GM12878 (cell line): ENCODE results near the gene CDK5R2. TPM values are rescaled to one million over a fixed set of nuclear protein-coding genes. Genes with fewer than 3 reads are reported as not detected.

Experiments used
- ATAC-seq: fragments of 200-7000 bp; cut with Tn5 transposase; 3 replicates; pipeline ENCODE4 v1.9.1; 2020; ENCODE audit warnings: mild to moderate bottlenecking, moderate library complexity
- BruUV-seq: library from RNA; stranded (reverse); fragments of 400-500 nt; replicated peaks from 2 replicates; lab custom pipeline; 2021; lab: Mats Ljungman, UMichigan
- CTCF ChIA-PET: fragments of 300-600 bp; sonication (Branson Sonifier 250); formaldehyde crosslinking; extraction: SDS; loops from one replicate; lab custom pipeline; 2021; ENCODE audit warnings: inconsistent platforms; lab: Yijun Ruan, JAX
- POLR2A ChIA-PET: fragments of 350-600 bp; formaldehyde crosslinking; extraction: SDS; loops from one replicate; lab custom pipeline; 2021; ENCODE audit warnings: inconsistent platforms; lab: Charles Lee
- RAD21 ChIA-PET: fragments of 300-600 bp; sonication (Branson Sonifier 250); formaldehyde crosslinking; loops from one replicate; lab custom pipeline; 2023; ENCODE audit warnings: antibody characterized with exemption; ENCODE audit not compliant: unreplicated experiment; lab: Charles Lee
- SMC1A ChIA-PET: fragments of 300-600 bp; sonication (Branson Sonifier 250); formaldehyde crosslinking; loops from one replicate; lab custom pipeline; 2023; ENCODE audit not compliant: unreplicated experiment, uncharacterized antibody; lab: Charles Lee
- DNase-seq: peaks from one replicate; pipeline ENCODE4 v3.0.0-alpha.2; 2011; ENCODE audit warnings: low read depth, low spot score
- FAIRE-seq: peaks from 3 replicates; lab custom pipeline; 2011; peaks lifted over from hg19 to GRCh38; lab: Jason Lieb, UNC
- H2AFZ ChIP-seq: 2 replicates; pipeline ENCODE4 v1.6.0; 2011; ENCODE audit warnings: low read depth, low read length, control low read depth; ENCODE audit not compliant: control insufficient read depth
- H3K27ac ChIP-seq: 2 replicates; pipeline ENCODE4 v1.5.1; 2011; ENCODE audit warnings: control low read depth; ENCODE audit not compliant: control insufficient read depth, insufficient read depth
- H3K27me3 ChIP-seq, 2 experiments: replicated peaks in 1 of 2; 2 replicates each; pipeline versions ENCODE4 v1.6.0 to v1.6.1; 2011; ENCODE audit warnings: low read length in 1 of 2; ENCODE audit not compliant: control insufficient read depth in 2 of 2, insufficient read depth in 2 of 2
- H3K36me3 ChIP-seq, 2 experiments: 2 replicates each; pipeline ENCODE4 v1.5.1; 2011; ENCODE audit warnings: low read length in 1 of 2; ENCODE audit not compliant: control insufficient read depth in 2 of 2, insufficient read depth in 2 of 2
- H3K4me1 ChIP-seq: 2 replicates; pipeline ENCODE4 v1.6.1; 2011; ENCODE audit warnings: mild to moderate bottlenecking, low read length, moderate library complexity, mixed read lengths; ENCODE audit not compliant: control insufficient read depth, insufficient read depth
- H3K4me2 ChIP-seq: 2 replicates; pipeline ENCODE4 v1.6.0; 2011; ENCODE audit warnings: control low read depth; ENCODE audit not compliant: control insufficient read depth, insufficient read depth
- H3K4me3 ChIP-seq: fragments of 200-600 bp; sonication (generic); 2 replicates; pipeline ENCODE4 v1.5.1; 2016
- H3K79me2 ChIP-seq: 2 replicates; pipeline ENCODE4 v1.6.0; 2011; ENCODE audit warnings: low read length; ENCODE audit not compliant: control insufficient read depth, insufficient read depth
- H3K9ac ChIP-seq: 2 replicates; pipeline ENCODE4 v1.8.0; 2011; ENCODE audit warnings: low read length, control low read depth, mixed read lengths; ENCODE audit not compliant: control insufficient read depth, insufficient read depth
- H3K9me3 ChIP-seq: replicated peaks from 3 replicates; pipeline ENCODE4 v1.5.1; 2011; ENCODE audit warnings: mild to moderate bottlenecking, low read length; ENCODE audit not compliant: control insufficient read depth, insufficient read depth
- H4K20me1 ChIP-seq: 2 replicates; pipeline ENCODE4 v1.6.0; 2011; ENCODE audit not compliant: control insufficient read depth, insufficient read depth
- CHD2 ChIP-seq: IDR thresholded peaks from 2 replicates; pipeline ENCODE4 v1.6.1; 2011; ENCODE audit warnings: low read depth, low read length, improper control_type of control experiment, borderline replicate concordance
- FOXK2 ChIP-seq: fragments of 450-650 bp; IDR thresholded peaks from 2 replicates; pipeline ENCODE4 v1.6.1; 2017; ENCODE audit warnings: mild to moderate bottlenecking, moderate library complexity
- IRF4 ChIP-seq: IDR thresholded peaks from 2 replicates; pipeline ENCODE4 v1.6.1; 2011; ENCODE audit warnings: low read depth, low read length
- MEF2B ChIP-seq: fragments of 450-650 bp; IDR thresholded peaks from 2 replicates; pipeline ENCODE4 v1.6.1; 2018; ENCODE audit warnings: mild to moderate bottlenecking, moderate library complexity; ENCODE audit not compliant: partially characterized antibody, poor library complexity, severe bottlenecking
- MTA2 ChIP-seq: fragments of 450-650 bp; IDR thresholded peaks from 2 replicates; pipeline ENCODE4 v1.6.1; 2016; ENCODE audit warnings: low read depth, mild to moderate bottlenecking, moderate library complexity
- MXI1 ChIP-seq: fragments of 150-350 bp; IDR thresholded peaks from 2 replicates; pipeline ENCODE4 v1.6.1; 2011; ENCODE audit warnings: low read depth, mild to moderate bottlenecking, inconsistent platforms, low read length, improper control_type of control experiment
- MYB ChIP-seq: fragments of 150-350 bp; IDR thresholded peaks from 2 replicates; pipeline ENCODE4 v1.6.1; 2014; ENCODE audit warnings: mild to moderate bottlenecking, low read depth, low read length, borderline replicate concordance
- NFYB ChIP-seq: IDR thresholded peaks from 2 replicates; pipeline ENCODE4 v1.6.1; 2011; ENCODE audit warnings: low read depth, mild to moderate bottlenecking, low read length, improper control_type of control experiment, moderate library complexity; ENCODE audit not compliant: insufficient read depth
- SMAD5 ChIP-seq: IDR thresholded peaks from 2 replicates; pipeline ENCODE4 v1.6.1; 2016; ENCODE audit warnings: antibody characterized with exemption, low read depth
- SUZ12 ChIP-seq: fragments of 200-600 bp; sonication (generic); IDR thresholded peaks from one replicate; pipeline ENCODE4 v1.6.1; 2018; ENCODE audit warnings: antibody characterized with exemption, mild to moderate bottlenecking; ENCODE audit not compliant: unreplicated experiment
- TCF3 ChIP-seq: IDR thresholded peaks from 2 replicates; pipeline ENCODE4 v1.6.1; 2012; ENCODE audit warnings: low read depth, mild to moderate bottlenecking, low read length, borderline replicate concordance; ENCODE audit not compliant: insufficient read depth
- USF2 ChIP-seq: IDR thresholded peaks from 2 replicates; pipeline ENCODE4 v1.6.1; 2011; ENCODE audit warnings: low read depth, low read length, improper control_type of control experiment, borderline replicate concordance
- ZNF217 ChIP-seq: fragments of 450-650 bp; IDR thresholded peaks from 2 replicates; pipeline ENCODE4 v1.6.1; 2017; ENCODE audit warnings: antibody characterized with exemption, mild to moderate bottlenecking
- WGBS: methylation state at CpG from one replicate; pipeline ENCODE4 v1.1.6; 2016; ENCODE audit warnings: low lambda C conversion rate; ENCODE audit not compliant: insufficient replicate concordance, insufficient coverage; ENCODE audit errors: missing lambda C conversion rate; 5-methylcytosine and 5-hydroxymethylcytosine counted together
- in situ Hi-C: fragments of 300-500 bp; cut with MboI; formaldehyde crosslinking; loops from 9 replicates; pipeline ENCODE4 v1.14.3; 2018; ENCODE audit warnings: mixed read lengths
- intact Hi-C: fragments of 100-400 bp; cut with micrococcal nuclease; formaldehyde crosslinking; loops from one replicate; pipeline ENCODE4 v1.14.2; 2022; ENCODE audit not compliant: unreplicated experiment
- polyA plus RNA-seq, 11 experiments: library from polyadenylated mRNA; depleted of rRNA in 4 of 11; unstranded in 6 of 11; stranded (reverse) in 5 of 11; fragments of >200 nt; fragmentation: Nextera tagmentation in 4 of 11; fragmentation: Illumina TruSeq in 1 of 11; extraction: Ambion mirVana in 4 of 11; extraction: Trizol in 1 of 11; gene quantifications; 1 replicate in 1 of 11; 2 replicates in 10 of 11; pipeline versions ENCODE4 v1.2.1 to v1.2.3, GENCODE V29; 2011 to 2016; ENCODE audit warnings: inconsistent platforms in 2 of 11, missing spikeins in 2 of 11, low read depth in 1 of 11
- total RNA-seq, 4 experiments: library from RNA; depleted of rRNA in 3 of 4; stranded (reverse); fragments of >200 nt in 3 of 4; fragmentation: Illumina TruSeq in 1 of 4; extraction: Trizol in 1 of 4; gene quantifications; 2 replicates each; pipeline versions ENCODE4 v1.2.1 to v1.2.3, GENCODE V29; 2013 to 2021
- TF ChIP-seq, protein P1 (sequence below): fragments of 450-650 bp; IDR thresholded peaks from 2 replicates; pipeline ENCODE4 v1.6.1; 2016; ENCODE audit warnings: mild to moderate bottlenecking
- TF ChIP-seq, protein P2 (sequence below): fragments of 450-650 bp; IDR thresholded peaks from 2 replicates; pipeline ENCODE4 v1.6.1; 2016; ENCODE audit warnings: mild to moderate bottlenecking, moderate library complexity, borderline replicate concordance

The CDK5R2 gene
- total and polyA plus RNA-seq, 10 of the 15 experiments (the other 5 are each of a cell fraction or from before 2014, with no cell fraction given), result not detected

DNA sequence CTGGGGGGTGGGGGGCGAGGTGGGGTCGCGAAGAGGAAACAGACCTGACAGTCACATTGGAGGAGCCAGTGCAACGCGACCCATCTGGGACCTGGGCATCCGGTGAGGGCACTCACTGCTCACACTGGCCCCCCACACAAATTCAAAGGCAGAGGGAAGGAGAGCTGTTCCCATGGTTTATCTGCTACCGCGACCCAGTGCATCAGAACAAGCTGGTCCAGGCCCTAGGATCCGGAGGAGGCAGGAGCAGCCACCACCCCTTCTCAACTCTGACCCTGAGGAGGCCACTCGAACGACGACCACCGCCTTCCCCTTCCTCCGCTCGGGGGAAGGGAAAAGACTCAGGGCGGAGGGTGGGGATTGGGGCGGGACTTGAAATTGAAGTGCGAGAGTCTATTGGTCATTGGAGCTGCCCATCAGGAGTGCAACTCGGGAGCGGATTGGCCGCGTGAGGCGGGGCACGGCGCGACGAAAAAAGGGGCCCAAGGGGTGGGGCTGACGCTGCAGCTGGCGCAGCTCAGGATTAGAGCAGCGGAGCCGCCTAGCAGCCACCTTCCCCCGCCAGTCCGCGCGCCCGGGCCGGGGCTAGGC, at the start of gene CDK5R2 (continued):
- TF ChIP-seq, protein P1, sequence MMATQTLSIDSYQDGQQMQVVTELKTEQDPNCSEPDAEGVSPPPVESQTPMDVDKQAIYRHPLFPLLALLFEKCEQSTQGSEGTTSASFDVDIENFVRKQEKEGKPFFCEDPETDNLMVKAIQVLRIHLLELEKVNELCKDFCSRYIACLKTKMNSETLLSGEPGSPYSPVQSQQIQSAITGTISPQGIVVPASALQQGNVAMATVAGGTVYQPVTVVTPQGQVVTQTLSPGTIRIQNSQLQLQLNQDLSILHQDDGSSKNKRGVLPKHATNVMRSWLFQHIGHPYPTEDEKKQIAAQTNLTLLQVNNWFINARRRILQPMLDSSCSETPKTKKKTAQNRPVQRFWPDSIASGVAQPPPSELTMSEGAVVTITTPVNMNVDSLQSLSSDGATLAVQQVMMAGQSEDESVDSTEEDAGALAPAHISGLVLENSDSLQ, result peak; percentile 98
- no peak for TF ChIP-seq ZNF217
- TF ChIP-seq IRF4, result no peak

DNA sequence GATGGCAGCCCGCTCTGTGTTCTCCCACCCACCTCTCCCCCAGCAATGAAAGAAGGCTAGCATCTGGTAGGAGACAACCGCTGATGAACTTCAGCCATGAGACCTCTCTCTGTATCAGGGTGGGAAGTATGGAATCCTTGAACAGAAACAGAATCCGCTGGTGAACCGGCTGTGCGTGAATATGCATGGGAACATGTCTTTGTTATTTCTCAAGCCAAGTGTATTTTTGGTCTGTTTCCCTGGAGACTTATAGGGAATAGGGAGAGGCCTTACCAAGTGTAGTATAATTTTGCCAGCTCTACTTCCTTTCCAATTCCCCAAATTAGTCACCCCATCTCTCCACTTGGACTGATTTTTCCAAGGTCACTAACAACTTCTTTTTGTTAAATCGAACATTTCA, 48.7 kb upstream of the CDK5R2 start:
- Histone ChIP-seq H3K27ac (no peak overlapping the region), H4K20me1 (no peaks in the 10 kb centered on the region), H3K4me3 (no peak overlapping the region), H3K4me2 (no peak overlapping the region), H2AFZ (no peak overlapping the region), H3K36me3 (no peaks in the 10 kb centered on the region), H3K79me2 (no peaks in the 10 kb centered on the region; the same call in 1 of the 2 replicates), H3K4me1 (peaks cover 8% of the 10 kb centered on the region), H3K27me3 (no peaks in the 10 kb centered on the region), H3K9ac (no peak overlapping the region), H3K9me3 (no peaks in the 10 kb centered on the region; the same call in 2 of the 3 replicates)
- in situ Hi-C loops, result no loop called here
- FAIRE-seq (no peak), ATAC-seq (no peak), DNase-seq (no peak)
- SMC1A ChIA-PET, result interaction anchor here (0.6 to 7.1 kb wide), 5 partner anchors 9 to 49 kb away, joined by 3 to 59 read pairs (median 8); partner anchors contain the start of gene CDK5R2
- intact Hi-C loops, result no loop called here
- CTCF ChIA-PET, result interaction anchor here (0.8 to 22.2 kb wide), 9 partner anchors 12 to 385 kb away, joined by 3 to 1364 read pairs (median 3); partner anchors contain the start of genes TTLL4 and WNT10A
- BruUV-seq, result no TSS peak
- POLR2A ChIA-PET, result interaction anchor here (1.1 to 1.3 kb wide), 2 partner anchors 13 to 34 kb away, joined by 3 to 4 read pairs; no protein-coding TSS in a partner anchor
- RAD21 ChIA-PET, result interaction anchor here (1.6 to 4.8 kb wide), 3 partner anchors 12 to 34 kb away, joined by 5 to 40 read pairs (median 14); no protein-coding TSS in a partner anchor
- 99% methylated on average over 6 of the region's 6 CpGs for WGBS
- TF ChIP-seq SMAD5 (no peak), MEF2B (no peak), CHD2 (no peak), MYB (no peak), USF2 (no peak), SUZ12 (no peak), MTA2 (no peak), NFYB (no peak), TCF3 (no peak), FOXK2 (no peak), MXI1 (no peak)
- TF ChIP-seq, protein P2, sequence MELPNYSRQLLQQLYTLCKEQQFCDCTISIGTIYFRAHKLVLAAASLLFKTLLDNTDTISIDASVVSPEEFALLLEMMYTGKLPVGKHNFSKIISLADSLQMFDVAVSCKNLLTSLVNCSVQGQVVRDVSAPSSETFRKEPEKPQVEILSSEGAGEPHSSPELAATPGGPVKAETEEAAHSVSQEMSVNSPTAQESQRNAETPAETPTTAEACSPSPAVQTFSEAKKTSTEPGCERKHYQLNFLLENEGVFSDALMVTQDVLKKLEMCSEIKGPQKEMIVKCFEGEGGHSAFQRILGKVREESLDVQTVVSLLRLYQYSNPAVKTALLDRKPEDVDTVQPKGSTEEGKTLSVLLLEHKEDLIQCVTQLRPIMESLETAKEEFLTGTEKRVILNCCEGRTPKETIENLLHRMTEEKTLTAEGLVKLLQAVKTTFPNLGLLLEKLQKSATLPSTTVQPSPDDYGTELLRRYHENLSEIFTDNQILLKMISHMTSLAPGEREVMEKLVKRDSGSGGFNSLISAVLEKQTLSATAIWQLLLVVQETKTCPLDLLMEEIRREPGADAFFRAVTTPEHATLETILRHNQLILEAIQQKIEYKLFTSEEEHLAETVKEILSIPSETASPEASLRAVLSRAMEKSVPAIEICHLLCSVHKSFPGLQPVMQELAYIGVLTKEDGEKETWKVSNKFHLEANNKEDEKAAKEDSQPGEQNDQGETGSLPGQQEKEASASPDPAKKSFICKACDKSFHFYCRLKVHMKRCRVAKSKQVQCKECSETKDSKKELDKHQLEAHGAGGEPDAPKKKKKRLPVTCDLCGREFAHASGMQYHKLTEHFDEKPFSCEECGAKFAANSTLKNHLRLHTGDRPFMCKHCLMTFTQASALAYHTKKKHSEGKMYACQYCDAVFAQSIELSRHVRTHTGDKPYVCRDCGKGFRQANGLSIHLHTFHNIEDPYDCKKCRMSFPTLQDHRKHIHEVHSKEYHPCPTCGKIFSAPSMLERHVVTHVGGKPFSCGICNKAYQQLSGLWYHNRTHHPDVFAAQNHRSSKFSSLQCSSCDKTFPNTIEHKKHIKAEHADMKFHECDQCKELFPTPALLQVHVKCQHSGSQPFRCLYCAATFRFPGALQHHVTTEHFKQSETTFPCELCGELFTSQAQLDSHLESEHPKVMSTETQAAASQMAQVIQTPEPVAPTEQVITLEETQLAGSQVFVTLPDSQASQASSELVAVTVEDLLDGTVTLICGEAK, result no peak
